ENCODE results near the gene APOBEC3A.
"Not testable (repeated sequence)": the region's sequence is repeated elsewhere in the genome, so short reads cannot be mapped to it uniquely, and the experiment has no call there.

The APOBEC3A gene

DNA sequence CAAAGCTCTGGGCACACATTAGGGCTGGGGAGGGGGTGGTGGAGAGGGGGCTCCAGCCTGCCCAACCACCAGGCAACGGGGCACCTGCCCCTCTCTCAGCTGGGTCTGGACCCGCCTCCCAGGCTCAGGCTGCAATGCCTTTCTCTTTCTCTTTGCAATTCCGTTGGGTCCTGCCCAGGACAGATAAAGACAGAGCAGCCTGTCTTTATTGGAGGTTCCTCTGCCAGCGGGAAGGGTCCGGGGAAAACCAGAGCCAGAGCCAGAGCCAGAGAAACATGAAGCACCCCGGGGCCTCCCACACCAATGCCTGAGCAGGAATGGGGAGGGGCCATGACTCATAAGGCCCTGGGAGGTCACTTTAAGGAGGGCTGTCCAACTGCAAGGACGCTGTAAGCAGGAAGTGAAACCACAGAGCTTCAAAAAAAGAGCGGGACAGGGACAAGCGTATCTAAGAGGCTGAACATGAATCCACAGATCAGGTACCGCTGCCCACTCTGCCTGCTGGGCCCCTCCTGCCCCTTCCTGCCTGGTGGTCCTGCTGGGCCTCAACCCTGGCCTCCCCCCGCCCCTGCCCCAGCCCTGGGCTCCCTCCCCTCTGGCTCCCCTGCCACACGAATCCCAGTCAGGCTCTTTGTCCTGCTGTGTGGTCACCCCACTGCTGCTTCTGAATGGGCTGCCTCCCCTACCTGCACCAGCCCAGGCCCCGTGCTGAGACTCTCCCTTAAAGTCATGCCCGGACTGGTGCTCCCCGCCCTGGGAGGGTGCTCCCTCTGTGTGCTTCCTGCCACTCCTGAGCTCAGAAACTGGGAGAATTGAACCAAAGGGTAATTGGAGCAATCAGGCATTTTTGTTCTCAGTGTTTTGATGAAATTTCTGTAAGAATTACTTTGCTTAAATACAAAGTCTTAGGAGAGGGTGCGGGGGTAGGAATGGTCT lies 24.9 kb downstream of the APOBEC3A start, which contains the start of gene APOBEC3B:
TSS of gene APOBEC3B (plus strand) at position 356 of the 936 bp plus-strand sequence. CDS start at position 463, 107 bp downstream.
- peak; percentile 97 for DNase-seq

DNA sequence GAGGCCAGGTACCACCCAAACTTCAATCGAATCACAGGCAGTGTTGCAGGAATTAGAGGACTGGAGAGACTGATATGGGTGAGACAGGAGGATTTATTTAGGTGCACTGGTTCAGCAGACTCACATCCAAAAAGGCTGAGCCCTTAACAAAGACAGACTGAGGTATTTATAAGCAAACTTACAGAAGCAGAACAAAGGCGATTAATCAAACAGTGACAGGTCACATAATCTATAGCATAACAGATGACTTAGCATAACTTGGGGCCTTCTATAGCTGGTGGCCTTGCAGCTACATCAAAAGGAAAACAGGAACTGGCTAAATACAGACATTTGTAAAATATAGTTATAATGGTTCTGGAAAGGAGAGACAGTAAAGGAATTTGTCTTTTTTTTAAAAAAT lies 26.8 kb downstream of the APOBEC3A start:
- no peak for DNase-seq

DNA sequence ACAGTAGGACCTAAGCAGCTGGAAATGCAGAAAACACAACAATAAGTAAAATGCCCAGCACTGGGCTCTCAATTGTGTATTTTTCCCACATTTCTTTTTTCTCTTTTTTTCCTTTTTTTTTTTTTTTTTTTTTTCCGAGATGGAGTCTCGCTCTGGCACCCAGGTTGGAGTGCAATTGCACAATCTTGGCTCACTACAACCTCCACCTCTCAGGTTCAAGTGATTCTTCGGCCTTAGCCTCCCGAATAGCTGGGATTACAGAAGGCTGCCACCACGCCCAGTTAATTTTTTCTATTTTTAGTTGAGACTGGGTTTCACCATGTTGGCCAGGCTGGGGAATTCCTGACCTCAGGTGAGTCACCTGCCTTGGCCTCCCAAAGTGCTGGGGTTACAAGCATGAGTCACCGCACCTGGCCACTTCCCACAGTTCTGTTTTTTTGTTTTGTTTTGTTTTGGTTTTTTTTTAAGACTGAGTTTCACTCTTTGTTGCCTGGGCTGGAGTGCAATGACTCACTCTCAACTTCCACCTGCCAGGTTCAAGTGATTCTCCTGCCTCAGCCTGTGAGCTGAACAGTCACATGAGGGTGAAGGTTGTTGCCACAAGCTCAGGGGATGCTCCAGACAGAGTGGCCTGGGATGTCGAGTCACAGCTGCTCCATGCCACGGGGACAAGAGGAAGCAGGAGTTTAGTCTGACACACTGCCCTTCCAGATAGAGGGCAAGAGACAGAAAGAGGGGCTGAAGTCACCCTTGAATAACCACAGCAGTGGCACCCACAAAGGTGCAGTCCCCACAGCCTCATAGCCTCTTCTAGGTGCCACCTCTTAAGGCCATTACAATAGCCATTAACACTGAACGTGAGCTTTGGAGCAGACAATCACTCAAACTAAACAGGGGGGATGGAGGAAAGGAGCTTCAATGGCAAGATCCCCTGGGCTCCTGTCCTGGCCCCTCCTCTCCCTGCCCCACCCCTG lies 27.7 kb downstream of the APOBEC3A start:
- not testable (repeated sequence) for DNase-seq

DNA sequence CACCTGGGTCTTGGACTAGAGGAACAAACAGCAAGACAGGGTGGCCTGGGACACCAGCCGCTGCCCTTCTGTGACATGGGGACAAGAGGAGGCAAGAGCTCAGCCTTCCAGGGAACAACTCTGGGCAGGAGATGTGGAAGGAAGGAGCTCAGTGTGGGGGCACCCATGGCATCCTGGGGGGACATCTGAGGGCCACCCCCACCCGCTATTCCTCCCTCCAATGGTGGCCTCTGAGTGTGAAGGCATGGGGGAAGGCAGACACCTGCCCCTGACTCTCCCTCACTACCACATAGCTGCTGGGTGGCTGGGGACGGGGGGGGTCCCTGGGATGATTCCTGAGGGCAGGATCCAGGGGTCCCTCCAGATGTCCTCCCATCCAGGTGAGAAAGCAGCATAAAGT lies 29.2 kb downstream of the APOBEC3A start:
- DNase-seq: no peak

DNA sequence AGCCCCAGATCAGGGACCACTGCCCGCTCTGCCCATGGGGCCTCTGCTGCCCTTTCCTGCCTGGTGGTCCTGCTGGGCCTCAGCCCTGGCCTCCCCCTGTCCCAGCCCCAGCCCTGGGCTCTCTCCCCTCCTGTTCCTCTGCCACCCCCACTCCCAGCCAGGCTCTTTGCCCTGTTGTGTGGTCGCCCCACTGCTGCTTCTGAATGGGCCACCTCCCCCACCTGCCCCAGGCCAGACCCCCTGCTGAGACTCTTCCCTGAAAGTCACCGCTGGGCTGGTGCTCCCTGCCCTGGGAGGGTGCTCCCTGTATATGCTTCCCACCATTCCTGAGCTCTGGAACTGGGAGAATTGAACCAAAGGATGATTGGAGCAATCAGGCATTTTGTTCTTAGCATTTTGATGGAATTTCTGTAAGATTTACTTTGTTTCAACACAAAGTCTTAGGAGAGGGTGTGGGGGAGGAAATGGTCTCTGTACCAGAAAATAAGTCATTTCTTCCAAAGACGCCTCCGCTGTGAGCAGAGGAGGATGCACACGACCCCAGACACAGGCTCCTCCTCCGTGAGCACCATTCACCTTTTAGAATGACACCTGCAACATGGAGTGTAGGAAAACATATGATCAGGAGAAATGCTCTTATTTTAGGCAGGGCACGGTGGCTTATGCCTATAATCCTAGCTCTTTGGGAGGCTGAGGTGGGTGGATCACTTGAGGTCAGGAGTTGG lies 29.9 kb downstream of the APOBEC3A start:
- DNase-seq: no peak

DNA sequence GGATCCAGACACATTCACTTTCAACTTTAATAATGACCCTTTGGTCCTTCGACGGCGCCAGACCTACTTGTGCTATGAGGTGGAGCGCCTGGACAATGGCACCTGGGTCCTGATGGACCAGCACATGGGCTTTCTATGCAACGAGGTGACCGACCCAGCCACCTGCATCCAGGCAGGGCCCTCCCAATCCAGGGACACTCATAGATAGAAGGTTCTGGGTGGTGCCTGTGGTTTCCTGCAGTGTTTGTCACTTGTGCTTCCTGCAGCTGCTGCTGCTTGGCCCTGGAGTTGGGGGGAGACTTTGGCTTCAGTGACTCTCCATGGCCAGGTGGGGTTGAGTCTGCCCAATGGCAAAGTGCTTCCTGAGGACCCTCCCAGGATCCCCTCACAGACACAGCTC lies 32.1 kb downstream of the APOBEC3A start:
- no peak for DNase-seq

DNA sequence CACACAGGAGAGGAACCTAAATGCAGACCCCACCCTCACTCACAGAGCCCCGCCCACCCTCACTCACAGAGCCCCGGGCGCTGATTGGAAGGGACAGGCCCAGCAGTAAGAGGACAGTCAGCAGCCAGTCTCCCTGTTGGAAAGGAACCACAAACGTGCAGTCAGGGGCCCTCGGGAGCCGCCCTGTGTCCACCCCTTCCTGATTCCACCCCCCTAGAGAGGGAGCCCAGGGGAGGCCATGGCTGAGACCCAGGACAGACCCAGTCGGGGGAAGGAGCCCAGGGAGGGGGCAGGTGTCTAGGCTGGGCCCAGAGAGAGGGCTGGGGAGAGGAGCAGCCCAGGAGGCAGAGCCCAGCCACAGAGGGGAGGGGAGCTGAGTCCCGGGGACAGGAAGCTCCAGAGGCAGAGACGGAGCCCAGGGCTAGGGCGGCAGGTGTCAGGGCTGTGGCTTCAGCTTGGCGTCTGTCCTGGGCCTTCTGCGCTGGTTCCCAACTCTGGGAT lies 35.5 kb downstream of the APOBEC3A start:
- DNase-seq: not testable (repeated sequence)

DNA sequence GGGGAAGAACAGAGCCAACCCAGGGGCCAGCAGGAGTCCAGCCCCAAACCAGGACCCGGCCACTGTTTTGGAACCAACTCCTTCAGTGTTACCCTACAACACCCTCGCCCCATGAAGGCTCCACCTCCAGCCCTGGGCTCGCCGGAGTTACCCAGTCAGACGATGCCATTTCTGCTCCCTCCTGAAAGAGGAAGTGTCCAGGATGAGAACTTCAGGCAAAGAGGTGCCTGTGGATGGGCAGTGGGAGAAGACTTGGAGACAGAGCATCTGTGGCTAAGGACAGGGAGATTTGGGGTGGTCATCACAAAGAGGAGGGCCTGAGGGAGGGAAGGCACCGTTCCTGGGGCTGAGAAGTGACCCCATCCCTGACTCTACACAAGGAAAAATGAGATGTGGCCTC lies 38.7 kb downstream of the APOBEC3A start:
- DNase-seq: no peak

DNA sequence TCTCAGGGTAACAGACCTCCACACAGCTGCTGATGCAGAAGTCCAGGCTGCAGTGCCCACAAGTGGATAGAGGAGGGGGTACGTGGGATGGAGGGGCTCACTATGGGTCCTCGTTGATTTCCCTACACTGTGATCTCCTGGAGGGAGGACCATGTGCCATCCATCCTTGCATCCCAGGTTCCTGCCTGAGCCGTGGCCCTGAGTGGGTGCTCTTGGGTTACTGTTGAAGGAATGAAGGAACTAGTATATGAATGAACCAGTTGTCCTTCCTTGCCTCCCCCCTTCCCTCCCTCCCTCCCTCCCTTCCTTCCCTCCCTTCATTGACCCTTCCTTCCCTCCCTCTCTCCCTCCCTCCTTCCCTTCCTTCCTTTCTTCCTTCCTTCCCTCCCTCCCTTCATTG lies 40.1 kb downstream of the APOBEC3A start:
- no peak for DNase-seq

DNA sequence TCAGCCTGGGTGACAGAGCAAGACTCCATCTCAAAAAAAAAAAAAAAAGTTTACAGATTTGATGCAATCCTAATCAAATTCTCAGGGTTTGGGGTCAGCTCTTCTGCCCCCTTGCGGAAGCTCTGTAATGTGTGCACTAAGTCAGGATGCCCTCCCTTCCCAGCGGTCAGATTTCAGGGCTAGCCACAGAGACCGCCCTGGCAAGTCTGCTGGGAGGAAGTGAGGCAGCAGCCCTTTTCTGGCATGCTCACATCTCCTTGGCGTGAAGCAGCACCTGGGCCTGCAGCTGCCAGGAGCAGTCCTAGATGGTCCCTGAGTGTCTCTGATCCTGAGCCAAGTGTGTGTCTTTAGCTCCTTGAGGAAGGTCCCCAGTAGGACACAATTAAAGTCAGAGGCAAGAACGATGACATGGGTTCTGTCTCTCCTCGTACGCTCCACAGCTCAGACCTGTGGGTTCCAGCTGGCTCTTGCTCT lies 45.8 kb downstream of the APOBEC3A start:
- DNase-seq: peak; percentile 85

DNA sequence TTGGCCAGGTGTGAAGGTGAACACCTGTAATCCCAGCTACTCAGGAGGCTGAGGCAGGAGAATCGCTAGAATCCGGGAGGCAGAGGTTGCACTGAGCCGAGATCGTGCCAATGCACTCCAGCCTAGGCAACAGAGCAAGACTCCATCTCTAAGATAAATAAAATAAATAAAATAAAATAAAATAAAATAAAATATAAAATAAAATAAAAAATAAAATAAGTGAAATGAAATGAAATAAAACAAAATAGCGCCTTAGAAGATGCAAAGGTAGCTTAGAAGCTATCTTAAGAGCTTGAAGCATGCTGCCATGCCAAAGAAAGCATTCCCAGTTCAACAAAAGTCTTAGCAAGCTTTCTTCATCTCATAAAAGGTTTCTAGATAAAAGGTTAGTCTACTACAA lies 49.8 kb downstream of the APOBEC3A start:
- DNase-seq: no peak

DNA sequence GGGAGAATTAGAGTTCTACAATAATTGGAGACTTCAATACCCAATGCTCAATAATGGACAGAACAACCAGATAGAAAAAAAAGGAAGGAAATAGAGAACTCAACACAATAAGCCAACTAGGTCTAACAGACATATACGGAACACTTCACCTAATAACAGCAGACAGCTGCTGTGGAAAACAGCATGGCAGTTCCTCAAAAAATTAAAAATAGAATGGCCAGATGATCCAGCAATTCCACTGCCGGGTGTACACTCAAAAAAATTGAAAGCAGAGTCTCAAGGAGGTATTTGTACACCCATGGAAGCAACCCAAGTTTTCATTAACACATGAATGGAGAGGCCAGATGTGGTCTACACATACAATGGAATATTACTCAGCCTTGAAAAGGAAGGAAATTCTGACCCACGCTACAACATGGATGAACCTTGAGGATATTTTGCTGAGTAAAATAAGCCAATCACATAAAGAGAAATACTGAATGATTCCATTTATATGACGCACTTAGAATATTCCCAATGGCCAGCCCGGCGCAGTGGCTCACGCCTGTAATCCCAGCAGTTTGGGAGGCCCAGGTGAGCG lies 51.0 kb downstream of the APOBEC3A start:
- DNase-seq: not testable (repeated sequence)

DNA sequence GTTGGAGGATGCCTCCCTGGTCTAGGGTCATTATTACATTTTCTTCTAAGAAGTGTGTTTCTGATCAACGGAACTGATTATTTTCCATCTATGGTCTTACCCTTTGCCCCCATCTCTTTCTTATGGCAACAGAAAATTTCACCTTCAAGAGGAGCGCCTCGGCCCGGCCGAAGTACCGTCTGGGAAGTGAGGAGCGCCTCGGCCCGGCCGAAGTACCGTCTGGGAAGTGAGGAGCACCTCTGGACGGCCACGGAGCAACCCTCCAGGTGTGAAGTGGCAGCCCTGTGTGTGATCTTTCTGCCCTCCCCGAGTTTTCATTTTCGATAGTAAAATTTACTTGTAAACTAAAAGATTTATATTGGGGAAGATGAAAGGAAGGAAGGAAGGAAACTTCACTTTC lies 53.5 kb downstream of the APOBEC3A start:
- no peak for DNase-seq

Data from fibroblast of skin of back (primary cell).